Hematopoietic multipotent progenitor cell treated with erythropoietin and hydrocortisone succinate and interleukin-3 and kit ligand, for 8 days (in vitro differentiated cells): ENCODE measurements around the gene PPP1R7.

Experiments
- DNase-seq: peaks from one replicate; pipeline ENCODE4 v3.0.0-alpha.2; 2015

Gene PPP1R7

DNA sequence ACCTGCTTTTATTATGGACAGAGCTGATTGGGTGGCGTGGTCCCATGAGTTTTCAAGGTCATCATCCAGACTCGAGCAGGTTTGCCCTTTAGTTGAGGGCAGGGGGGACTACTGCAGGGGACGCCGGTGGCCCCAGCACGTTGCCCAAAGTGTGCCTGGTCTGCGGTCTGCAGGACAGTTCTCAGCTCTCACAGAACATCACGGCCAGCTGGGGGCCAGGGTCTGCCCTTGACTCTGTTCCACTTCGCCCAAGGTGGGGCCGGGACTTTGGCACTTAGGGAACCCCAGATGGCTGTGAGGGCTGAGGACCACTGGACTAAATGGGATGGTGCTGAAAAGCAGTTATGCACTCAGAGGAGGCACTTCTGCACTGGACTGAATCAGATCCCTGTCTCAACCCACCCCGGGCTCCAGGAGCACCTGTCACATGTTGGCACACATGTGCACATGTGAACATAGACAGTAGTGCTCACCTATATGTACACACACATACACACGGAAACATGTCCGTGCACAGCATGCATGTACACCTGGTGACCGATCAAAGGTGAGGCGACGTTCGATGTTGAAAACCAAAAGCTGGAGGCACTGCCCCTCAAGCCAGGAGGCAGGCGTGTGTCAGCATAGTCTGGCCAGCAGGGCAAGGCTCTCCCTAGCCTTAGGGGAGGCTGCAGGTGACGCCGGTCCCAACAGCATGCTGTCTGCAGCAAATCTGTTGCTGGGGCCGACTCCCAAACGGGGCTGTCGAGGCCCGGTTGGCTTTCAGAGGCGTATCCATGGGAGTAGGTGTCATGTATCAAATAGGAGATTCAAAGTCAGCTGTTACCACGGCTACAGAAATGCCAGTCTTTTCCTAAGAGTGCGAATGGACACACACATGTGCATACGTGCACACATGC lies 48.4 kb downstream of the PPP1R7 start:
- DNase-seq, result no peak

DNA sequence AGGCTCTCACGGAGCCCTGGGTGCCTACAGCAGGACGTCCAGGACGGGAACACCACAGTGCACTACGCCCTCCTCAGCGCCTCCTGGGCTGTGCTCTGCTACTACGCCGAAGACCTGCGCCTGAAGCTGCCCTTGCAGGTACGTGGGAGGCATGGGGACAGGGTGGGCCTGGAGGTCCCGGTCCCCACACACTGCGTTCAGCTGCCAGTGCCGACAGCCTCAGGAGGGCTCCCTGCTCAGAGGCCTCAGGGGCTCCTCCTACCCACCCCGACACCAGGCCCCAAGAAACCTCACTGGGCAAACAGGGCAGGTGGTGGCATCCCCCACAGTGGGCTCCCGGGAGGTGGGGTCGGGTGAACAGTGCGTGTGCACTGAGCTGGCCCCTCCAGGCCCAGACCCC lies 49.0 kb downstream of the PPP1R7 start:
- no peak for DNase-seq

DNA sequence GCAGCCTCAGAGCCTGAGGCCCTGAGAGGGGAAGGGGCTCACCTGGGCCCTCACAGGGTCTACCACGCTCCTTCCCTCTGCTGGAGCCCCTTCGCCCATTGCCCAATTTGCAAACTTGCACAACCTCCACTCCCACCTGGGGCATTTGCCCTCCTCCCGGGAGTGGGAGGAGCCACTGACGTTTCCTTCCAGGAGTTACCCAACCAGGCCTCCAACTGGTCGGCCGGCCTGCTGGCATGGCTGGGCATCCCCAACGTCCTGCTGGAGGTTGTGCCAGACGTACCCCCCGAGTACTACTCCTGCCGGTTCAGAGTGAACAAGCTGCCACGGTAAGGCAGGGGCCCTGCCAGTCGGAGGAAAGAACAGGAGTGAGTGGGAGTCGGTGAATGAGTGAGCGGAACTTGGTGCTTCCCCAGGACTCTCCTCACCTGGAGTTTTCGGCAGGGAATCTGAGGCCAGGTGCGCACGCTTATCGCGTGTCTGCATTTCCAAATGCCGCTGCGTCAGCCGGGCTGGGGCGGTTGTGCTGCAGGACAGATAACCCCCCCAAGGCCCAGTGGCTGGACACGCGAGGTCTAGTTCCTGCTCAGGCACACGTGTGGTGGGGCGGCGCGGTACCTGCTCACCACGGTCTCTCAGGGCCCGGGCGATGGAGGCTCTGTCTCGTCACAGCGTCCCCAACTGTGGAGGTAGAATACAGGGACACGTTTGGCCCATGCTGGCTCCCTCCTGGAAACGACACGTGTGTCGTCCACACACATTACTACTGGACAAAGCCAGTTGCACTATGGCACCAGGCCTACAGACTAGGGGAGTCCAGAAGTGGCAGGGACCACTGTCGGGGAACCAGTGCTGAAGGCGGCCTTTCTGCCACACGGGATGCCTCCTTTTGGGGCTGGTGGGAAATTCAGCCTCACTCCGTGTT lies 49.9 kb downstream of the PPP1R7 start:
- DNase-seq, result no peak

DNA sequence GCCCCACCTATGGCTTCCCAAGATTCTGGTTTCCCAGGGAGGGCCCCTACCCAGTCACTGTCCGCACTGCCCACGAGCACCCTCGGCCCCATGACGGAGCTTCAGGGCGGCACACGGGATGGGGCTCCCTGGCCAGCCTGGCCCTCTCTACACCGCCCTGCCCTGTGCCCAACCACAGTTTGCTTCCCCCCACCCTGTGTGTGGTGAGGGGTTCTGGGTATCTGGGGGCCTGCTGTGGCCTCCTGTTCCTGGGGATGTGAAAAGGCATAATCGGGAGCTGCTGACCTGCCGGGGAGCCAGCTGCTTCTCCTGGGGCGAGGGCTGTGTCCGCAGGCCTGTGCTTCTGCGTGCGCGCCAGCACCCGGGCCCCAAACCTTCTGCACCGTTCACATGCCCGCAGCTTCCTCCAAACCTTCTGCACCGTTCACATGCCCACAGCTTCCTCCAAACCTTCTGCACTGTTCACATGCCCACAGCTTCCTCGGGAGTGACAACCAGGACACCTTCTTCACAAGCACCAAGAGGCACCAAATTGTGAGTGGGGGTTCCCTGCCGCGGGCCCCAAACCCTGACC lies 50.6 kb downstream of the PPP1R7 start:
- no peak for DNase-seq

DNA sequence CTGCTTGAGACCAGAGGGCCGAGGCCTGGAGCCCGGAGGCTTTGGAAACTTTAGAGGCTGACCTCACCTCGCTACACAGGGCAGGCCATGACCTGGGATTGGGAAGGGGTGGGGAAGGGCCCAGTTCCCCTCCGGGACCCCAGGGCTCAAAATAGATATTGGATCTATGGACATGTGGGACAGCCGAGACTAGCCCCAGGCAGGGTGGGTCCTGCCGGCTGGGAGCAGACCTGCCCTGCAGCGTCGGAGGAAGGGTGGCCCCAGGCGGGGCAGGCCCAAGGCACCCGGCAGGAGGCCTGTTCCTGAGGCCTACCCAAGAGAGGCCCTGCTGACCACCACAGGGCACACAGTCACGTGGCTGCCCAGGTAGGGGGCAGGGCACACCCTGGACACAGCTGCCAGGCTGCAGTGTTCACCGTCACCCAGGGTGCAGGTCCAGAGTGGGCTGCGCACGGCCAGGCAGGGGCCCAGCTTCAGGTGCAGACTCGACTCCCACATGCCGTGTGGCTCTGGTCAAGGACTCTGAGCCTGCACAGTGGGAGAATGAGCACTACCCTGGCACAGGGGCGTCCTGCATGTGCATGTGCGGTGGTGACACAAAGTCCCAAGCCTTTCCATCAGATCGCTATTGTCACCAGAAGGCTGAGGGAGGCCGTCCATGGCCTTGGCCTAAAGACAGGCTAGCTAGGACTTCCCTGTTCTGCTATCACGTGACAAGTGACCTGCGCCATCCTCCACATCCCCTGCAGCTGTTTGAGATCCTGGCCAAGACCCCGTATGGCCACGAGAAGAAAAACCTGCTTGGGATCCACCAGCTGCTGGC lies 51.4 kb downstream of the PPP1R7 start:
- DNase-seq, result no peak

DNA sequence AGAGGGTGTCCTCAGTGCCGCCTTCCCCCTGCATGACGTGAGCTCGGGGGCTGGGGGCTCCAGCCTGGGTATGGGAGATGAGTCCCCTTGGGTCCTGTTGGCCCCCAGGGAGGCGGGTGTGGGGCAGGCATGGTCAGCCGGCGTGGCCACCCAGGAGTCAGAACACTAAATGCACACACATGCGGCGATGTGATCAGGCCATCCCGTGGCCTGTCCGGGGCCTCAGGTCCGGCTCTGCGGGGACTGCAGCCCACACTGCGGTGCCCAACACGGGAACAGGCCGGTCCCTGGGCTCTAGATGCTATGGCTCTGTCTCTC lies 52.0 kb downstream of the PPP1R7 start:
- no peak for DNase-seq

DNA sequence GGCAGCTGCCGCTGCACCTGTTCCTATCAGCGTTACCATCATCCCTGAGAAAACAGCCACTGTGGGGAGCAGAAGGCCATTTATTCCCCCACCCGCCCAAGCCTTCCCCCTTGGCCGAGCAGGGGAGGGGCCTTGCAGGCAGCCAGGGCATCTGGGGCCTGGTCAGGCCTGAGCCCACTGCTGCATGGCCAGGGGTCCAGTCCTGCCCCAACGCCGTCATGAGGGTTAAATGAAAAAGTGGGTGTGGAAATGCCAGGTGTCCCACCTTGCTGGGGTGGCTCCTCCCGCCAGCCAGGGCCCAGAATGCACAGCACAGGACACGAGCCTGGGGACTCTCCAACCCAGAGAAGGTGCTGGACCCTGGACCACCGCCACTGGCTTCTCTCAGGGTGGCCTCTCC lies 52.4 kb downstream of the PPP1R7 start:
- no peak for DNase-seq

DNA sequence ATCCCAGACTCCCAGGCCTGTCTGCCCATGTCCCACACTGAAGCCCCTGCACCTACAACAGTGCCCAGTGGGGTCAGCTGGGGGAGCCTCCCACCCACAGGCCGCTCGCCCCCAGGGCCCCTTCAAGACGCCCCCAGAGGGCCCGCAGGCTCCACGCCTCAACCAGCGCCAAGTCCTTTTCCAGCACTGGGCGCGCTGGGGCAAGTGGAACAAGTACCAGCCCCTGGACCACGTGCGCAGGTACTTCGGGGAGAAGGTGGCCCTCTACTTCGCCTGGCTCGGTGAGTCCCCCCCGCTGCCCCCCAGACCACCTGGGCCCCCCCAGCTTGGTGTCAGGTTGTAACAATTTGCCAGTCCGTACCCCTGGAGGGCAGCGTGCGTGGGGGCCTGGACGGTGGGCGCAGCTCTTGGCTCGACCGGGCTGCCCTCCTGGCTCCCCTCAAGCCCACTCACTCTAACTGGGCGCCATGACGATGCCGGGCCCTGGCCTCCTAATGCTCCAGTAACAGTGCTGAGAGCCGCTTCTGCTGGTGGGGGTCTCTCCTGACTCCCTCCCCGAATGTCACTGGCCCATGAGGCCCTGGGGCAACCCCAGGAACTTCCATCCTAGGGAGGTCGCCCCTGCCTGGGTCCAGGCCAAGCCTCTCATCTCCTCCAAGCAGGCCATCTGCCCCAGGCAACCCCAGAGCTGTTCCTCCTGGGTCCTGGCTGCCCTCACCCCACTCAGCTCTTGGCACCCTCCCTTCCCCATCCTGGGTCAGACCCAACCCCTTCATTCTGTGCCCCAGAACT lies 53.1 kb downstream of the PPP1R7 start:
- DNase-seq, result no peak

DNA sequence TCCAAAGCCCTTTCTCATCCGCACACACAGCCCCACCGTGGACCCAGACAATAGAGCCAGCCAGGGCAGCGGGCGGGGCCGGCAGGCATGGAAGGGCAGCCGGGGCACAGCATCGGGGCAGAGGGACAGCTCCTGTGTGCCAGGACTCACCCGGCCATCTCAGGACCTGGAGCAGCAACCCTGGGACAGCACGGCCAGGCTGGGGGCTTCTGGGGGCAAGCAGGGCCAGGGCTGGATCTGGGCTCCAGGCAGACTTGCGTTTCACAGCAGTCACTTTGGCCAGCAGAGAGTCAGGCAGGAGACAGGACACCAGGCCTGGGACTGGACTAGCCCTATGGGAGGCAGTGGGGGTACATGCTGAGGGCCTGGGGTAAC lies 53.7 kb downstream of the PPP1R7 start:
- no peak for DNase-seq

DNA sequence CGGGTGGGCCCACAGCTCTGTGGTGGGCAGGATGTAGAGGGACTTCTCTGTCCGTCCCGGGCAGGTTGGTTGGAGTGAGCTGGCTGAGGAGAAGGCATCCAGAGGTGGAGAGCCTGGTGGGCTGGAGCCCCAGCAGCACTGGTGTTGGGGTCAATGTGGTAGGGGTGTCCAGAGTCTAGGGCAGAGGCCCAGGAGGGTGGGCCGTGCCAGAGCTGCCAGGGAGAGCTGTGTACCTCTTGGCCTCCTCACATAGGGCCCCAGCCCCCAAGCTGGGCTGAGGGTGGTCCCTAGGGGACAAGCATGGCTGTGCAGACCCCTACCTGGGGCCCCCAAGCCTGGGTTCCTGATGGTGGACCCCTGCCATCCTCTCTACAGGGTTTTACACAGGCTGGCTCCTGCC lies 54.2 kb downstream of the PPP1R7 start:
- DNase-seq, result no peak

DNA sequence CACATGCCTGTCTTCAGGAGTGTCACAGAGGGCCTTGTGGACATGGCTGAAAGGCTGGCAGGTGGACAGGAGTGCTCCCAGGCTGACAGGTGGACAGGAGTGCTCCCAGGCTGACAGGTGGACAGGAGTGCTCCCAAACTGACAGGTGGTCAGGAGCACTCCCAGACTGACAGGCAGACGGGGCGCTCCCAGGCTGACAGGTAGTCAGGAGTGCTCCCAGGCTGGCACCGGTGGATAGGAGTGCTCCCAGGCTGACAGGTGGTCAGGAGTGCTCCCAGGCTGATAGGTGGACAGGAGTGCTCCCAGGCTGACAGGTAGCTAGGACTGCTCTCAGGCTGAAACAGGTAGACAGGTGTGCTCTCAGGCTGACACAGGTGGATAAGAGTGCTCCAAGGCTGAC lies 54.8 kb downstream of the PPP1R7 start:
- DNase-seq, result no peak

DNA sequence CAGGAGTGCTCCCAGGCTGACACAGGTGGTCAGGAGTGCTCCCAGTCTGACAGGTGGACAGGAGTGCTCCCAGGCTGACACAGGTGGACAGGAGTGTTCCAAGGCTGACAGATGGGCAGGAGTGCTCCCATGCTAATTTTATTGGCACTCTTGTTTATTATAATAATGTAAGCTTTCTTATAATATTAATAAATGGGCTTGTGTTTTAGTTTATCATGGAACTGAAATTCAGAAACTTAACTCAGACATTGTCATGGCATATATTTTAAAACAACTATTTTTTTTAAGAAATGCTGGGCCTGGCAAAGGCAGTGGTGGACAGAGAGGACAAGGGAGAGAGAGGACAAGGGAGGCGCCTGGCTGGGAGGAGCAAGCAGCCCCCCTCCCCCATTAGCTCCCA lies 56.9 kb downstream of the PPP1R7 start:
- DNase-seq, result no peak

DNA sequence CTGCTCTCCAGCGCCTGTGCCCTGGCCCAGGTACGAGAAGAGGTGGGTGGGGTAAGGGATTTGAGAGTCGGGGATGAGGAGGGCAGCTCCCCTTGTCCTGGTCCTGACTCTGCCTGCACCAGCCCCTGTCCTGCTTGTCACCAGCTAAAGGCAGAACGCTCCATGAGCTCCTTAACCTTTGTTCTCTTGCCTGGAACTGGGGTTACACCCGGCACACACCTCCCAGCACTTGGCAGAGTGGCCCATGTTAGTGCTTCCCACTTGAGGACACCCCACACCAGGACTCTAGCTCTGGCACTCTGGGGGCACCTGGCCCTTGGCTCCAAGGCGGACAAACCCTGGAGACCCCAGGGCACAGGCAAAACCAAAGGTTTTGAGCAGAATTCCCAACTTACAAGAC lies 57.4 kb downstream of the PPP1R7 start:
- no peak for DNase-seq

DNA sequence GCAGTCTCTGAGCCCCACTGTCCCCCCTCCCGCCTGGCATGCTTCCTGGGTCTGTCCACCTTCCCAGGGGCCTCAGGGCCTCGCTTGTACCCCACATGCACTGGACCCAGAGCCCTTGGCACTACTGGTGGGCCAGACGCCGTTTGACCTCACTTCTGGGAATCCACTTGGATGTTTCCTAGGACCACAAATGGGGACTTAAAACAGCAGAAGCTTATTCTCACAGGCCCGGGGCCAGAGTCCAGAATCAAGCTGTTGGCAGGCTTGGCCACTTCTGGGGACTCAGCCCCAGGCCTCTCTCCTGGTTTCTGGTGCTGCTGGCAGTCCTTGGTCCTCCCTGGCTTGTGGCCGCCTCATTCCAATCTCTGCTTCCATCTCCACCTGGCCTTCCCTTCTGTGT lies 57.8 kb downstream of the PPP1R7 start:
- no peak for DNase-seq

DNA sequence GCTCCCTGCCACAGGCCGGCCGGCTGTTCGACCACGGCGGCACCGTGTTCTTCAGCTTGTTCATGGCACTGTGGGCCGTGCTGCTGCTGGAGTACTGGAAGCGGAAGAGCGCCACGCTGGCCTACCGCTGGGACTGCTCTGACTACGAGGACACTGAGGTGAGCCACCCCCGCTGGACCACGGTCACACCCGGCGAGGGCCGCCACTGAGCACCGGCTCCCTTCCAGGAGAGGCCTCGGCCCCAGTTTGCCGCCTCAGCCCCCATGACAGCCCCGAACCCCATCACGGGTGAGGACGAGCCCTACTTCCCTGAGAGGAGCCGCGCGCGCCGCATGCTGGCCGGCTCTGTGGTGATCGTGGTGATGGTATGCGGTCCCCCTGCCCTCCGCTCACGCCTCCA lies 59.0 kb downstream of the PPP1R7 start:
- no peak for DNase-seq

DNA sequence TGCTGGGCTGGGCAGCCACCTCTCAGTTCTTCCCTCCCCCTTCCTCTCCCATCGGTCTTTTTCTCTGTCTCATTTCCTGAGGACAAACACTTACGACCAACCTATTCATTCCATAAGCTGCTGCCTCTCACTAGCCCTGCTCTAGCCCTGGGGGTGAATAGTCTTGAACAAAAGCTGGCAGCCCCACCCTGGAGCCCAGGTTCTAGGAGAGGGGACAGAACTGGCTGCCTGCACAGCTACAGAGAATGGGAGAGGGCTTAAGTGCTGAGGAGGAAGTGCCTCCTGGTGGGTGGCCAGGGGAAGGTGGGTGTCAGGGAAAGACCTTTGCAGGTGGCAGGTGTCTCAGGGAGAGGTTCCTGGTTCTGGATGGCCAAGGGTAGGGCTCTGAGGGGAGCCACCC lies 61.0 kb downstream of the PPP1R7 start:
- no peak for DNase-seq

DNA sequence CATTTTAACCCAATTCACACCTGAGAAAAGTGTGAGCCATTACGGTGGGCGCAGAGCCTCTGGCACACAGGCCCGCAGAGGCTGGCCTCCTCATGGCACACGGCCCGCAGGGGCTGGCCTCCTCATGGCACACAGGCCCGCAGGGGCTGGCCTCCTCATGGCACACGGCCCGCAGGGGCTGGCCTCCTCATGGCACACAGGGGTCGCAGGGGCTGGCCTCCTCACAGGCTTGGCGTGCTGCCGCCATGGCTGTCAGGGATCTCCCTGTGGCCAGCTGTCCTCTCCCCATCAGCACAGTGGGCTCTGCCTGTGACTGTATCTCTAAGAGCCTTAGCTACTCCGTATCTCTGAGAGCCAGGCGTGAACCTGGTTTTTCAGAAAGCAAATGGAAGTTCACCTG lies 62.8 kb downstream of the PPP1R7 start:
- DNase-seq, result no peak

DNA sequence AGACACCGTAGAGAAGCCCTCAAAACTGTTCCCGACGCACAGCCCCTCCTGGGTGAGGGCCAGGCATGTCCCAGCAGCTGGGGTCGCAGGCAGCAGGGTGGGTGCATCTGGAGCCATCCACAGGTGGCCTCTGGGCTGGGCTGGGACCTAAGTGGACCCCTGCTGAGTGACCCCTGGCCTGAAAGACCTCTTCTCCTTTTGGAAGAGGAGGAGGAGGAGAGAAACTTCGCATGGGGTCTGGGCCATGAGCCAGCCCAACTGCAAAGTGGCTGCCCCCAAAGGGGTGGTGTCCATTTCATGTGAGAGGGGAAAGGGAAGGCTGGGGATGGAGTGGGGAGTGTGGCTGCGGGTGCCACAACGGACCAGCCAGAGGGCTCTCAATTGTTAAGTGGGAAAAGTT lies 63.3 kb downstream of the PPP1R7 start:
- no peak for DNase-seq

DNA sequence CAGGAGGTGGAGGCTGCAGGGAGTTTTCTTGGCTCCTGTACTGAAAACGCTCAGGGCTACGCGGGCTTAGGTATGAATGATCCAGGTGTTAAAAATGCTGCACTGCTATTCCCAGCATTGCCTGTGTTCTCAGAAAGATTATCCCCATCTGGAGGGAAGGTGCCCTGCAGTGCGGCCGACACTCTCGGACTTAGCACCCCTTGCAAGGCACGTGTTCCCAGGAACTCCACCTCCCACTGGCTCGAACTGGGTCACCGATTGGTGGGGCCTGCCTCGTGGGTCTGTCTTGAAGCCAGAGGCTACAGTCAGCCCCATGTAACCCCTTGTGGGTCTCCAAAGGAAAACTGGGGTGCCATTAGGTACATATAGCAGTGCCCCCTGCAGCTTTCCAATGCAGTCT lies 63.9 kb downstream of the PPP1R7 start:
- DNase-seq, result no peak

DNA sequence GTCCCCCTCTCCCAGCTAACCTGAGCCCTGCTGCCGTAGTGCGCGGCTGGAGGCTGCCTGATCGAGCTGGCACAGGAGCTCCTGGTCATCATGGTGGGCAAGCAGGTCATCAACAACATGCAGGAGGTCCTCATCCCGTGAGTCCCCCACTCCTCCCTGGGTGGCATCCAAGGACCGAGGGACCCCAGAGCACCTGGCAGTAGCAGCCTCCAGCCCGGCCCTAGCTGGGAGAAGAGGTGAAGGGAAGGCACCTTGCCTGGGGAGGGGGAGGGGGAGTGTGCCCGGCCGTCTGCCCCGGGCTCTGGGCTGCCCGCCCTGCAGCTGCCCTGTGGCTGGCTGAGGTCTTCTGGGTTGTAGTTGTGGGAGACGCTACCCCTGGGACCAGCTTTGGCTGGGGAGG lies 64.5 kb downstream of the PPP1R7 start:
- no peak for DNase-seq

DNA sequence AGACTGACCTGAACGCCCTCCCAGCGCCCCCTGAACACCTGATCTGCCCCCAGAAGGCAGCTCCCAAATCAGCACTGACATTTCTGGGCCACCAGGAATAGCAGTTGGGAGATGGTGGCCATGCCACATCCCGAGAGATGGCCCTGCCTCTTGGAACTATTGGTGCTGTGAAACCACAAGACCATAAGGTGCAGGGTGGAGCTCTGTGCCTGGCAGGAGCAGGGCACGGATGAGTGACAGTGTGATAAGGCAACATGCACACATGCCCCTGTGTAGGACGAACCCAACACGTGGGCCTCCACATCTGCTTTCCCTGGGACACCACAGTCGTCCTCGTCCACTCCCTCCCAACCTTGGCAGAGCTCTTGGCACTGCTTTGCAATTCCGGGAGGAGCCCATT lies 65.2 kb downstream of the PPP1R7 start:
- DNase-seq, result peak; percentile 80

DNA sequence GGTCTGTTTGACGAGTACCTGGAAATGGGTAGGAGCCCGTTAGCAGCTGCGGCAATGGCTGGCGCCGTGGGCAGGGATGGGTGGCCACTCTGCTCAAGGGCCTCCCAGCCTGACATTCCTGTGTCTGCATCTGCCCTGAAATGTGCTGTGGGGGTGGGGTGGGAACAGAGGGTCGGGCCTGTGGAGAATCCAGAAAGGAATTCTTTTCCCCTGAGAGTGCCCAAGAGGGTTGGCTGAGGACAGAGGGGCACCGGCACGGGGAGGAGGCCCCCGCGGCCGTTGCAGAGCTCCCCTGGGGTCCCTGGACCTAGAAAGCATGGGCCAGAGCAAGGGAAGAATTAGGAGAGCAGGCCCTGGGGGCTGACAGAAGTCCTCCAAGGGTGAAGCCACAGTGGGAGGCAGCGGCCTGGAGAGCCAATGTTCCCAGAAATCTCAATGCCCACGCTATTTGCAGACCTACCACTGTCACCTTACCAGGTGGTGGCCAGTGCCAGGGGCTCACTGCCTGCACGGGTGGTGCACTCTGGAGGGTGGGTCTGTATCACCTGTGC lies 66.0 kb downstream of the PPP1R7 start:
- DNase-seq, result no peak
